Measurements from ENCODE around the gene SRXN1. TPM values are rescaled to one million over a fixed set of nuclear protein-coding genes. Genes with fewer than 3 reads are reported as not detected.

The SRXN1 gene
- total RNA-seq, 6 experiments from 2014 or later: 50.0 to 65.4 (median 58.3) TPM

GRCh38 chr20:638579-638978 is 14.4 kb downstream of the SRXN1 start:
- Mint-ChIP-seq H3K4me3 (no peak overlapping the region), H3K9me3 (no peaks in the 10 kb centered on the region), H3K27me3 (ENCODE audit: insufficient read depth) (peaks cover 37% of the 10 kb centered on the region), H3K4me1 (ENCODE audit: low read depth) (peaks cover 6% of the 10 kb centered on the region; the same call in 1 of the 2 replicates), H3K27ac (no peak overlapping the region), H3K36me3 (ENCODE audit: low read depth) (no peaks in the 10 kb centered on the region)
- no peak for DNase-seq
- TF ChIP-seq CTCF (IDR thresholded peaks at IDR 0.05): no peak

- no peak for TF ChIP-seq CTCF (IDR thresholded peaks at IDR 0.05)
Measured at GRCh38 chr20:637559-637958, 15.4 kb downstream of the SRXN1 start.

GRCh38 chr20:635893-636338 is 17.1 kb downstream of the SRXN1 start:
- Mint-ChIP-seq H3K27me3 (ENCODE audit: insufficient read depth) (peaks cover 32% of the 10 kb centered on the region), H3K4me1 (ENCODE audit: low read depth) (peaks cover 7% of the 10 kb centered on the region), H3K36me3 (ENCODE audit: low read depth) (no peaks in the 10 kb centered on the region), H3K4me3 (no peak overlapping the region), H3K27ac (no peak overlapping the region), H3K9me3 (no peaks in the 10 kb centered on the region)
- DNase-seq: no peak
- no peak for TF ChIP-seq CTCF (IDR thresholded peaks at IDR 0.05)

More at GRCh38 chr20:637559-637958, 15.4 kb downstream of the SRXN1 start:
- Mint-ChIP-seq H3K4me3 (no peak overlapping the region), H3K27ac (no peak overlapping the region), H3K27me3 (ENCODE audit: insufficient read depth) (peaks cover 34% of the 10 kb centered on the region), H3K9me3 (no peaks in the 10 kb centered on the region), H3K36me3 (ENCODE audit: low read depth) (no peaks in the 10 kb centered on the region), H3K4me1 (ENCODE audit: low read depth) (peaks cover 6% of the 10 kb centered on the region; the same call in 1 of the 2 replicates)
- DNase-seq: no peak

GRCh38 chr20:635028-635892 is 17.7 kb downstream of the SRXN1 start:
- H3K9me3 Mint-ChIP-seq: no peaks in the 10 kb centered on the region
- no peaks in the 10 kb centered on the region for H3K36me3 Mint-ChIP-seq (ENCODE audit: low read depth)
- H3K4me1 Mint-ChIP-seq (ENCODE audit: low read depth): peaks cover 9% of the 10 kb centered on the region
- TF ChIP-seq CTCF (IDR thresholded peaks at IDR 0.05): no peak
- DNase-seq: no peak
- peaks cover 28% of the 10 kb centered on the region for H3K27me3 Mint-ChIP-seq (ENCODE audit: insufficient read depth)
- H3K4me3 Mint-ChIP-seq: no peak overlapping the region
- H3K27ac Mint-ChIP-seq: no peak overlapping the region

GRCh38 chr20:634148-634925 is 18.7 kb downstream of the SRXN1 start:
- no peak for DNase-seq
- Mint-ChIP-seq H3K27ac (no peak overlapping the region), H3K27me3 (ENCODE audit: insufficient read depth) (peaks cover 28% of the 10 kb centered on the region), H3K4me3 (no peak overlapping the region), H3K4me1 (ENCODE audit: low read depth) (peaks cover 9% of the 10 kb centered on the region), H3K9me3 (no peaks in the 10 kb centered on the region), H3K36me3 (ENCODE audit: low read depth) (no peaks in the 10 kb centered on the region)
- no peak for TF ChIP-seq CTCF (IDR thresholded peaks at IDR 0.05)

Measured in HFFc6 (cell line).